Measurements from ENCODE around the gene BANF2.

The BANF2 gene

DNA sequence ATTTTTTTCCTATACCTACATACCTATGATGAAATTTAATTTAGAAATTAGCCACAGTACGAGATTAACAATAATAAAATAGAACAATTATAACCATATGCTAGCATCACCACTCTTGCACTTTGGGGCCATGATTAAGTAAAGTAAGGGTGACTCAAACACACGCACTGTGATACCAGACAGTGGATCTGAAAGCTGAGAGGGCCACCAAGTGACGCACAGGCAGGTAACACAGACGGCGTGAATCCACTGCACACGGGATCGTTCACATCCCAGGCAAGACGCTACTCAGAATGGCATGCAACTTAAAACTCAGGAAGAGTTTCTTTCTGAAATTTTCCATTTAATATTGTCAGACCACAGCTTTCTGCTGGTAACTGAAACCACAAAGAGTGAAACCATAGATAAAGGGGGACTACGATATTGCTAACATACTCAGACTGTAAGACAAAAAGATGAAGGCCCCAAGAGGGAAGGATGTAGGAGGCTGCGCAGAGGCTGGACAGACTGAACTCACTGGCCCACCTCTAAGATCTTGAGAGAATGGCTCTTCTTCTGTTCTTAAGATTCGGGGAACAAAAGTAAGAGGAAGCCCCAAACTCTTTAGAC, 35.6 kb upstream of the BANF2 start:
- no peak for DNase-seq (ENCODE audit: low read depth)

DNA sequence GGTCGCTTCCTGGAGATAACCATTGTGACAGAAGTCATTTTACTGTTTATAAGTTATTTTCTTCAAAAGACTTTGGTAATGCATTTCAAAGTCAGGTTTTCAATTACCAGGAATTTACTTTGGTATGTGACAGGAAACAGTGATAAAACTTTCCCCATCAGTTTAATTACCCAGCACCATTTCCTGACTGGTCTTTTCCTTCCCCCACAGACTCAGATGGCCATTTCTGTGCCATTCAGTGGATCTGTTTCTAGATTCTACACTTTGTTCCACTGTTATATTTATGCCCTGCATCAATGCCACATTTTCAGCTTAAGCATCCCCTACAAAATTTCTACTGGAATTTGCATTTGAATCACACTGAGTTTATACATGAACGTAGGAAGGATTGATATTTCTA, 34.0 kb upstream of the BANF2 start:
- no peak for DNase-seq (ENCODE audit: low read depth)

DNA sequence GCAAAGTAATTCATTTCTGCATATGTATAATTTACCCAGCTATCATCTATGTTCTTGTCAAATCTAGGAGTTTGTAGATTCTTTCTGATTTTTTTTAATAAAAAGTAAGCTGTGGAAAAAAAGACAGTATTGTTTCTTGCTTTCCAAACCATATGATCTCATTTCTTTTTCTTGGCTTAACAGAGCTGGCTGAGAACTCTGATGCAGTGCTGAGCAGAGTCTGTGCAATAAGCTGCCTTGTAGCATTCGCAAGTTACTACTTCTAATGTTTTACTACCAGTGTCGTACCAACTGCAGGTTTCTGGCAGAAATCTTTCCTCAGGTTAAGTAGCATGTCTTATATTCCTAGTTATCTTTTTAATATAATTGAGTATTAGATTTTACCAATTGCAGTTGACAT, 33.3 kb upstream of the BANF2 start:
- DNase-seq (ENCODE audit: low read depth), result no peak

DNA sequence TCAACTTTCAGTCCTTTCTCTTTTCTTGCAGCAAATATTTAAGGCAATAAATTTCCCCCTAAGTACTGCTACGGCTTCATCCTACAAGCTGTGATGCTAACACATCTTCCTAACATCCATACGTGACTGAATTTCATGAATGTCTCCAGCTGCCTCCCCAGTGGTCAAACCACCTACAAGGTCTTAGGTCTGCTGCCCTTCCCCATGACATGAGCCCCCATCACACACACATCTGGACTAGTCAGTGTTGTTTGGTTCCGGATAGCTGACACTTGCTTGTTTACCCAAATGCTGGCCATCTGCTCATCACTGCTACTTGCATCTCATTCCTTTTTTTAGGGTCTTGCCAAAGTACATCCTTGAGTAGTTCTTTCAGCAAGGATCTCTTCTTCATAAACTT, 32.3 kb upstream of the BANF2 start:
- no peak for DNase-seq (ENCODE audit: low read depth)

GRCh38 chr20:17668432-17668831, 31.3 kb upstream of the BANF2 start:
- no peak for DNase-seq (ENCODE audit: low read depth)

GRCh38 chr20:17669306-17669931, 30.3 kb upstream of the BANF2 start:
- DNase-seq (ENCODE audit: low read depth), result no peak

DNA sequence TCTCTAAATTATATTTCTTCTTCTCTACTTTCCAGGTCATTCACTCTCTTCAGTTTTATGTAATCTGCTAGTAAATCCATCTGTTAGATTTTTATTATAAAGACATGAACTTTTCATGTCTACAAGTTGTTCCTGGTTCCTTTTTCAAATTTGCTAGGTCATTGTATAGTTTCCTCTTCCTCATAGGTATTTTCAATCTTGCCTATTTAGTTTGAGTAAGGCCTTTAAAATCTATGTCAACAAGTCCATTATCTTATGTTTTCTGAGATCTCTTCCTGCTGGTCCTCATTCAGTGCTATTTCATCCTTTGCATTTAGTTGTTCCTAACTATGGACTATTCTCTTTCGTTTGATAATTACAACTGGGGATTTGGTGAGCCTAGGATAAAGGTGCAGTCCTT, 28.8 kb upstream of the BANF2 start:
- no peak for DNase-seq (ENCODE audit: low read depth)

GRCh38 chr20:17671565-17671964, 28.2 kb upstream of the BANF2 start:
- DNase-seq (ENCODE audit: low read depth), result no peak

DNA sequence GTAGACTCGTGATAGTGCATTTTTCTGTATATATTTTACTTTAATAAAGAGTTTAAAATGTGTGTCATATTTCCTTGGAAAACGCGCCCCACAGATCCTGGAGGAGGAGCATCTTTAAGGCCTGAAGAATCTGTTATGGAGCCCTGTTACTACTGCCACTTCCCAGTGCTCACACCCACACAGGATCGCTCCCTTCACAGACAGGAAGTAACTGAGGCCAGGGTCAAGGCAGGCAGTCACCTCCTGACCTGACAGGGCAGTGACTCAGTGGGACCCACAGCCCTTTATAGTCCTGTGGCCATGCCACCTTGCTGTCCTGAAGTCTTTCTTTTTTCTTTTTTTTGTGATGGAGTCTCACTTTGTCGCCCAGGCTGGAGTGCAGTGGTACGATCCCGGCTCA, 26.7 kb upstream of the BANF2 start:
- DNase-seq (ENCODE audit: low read depth), result no peak

DNA sequence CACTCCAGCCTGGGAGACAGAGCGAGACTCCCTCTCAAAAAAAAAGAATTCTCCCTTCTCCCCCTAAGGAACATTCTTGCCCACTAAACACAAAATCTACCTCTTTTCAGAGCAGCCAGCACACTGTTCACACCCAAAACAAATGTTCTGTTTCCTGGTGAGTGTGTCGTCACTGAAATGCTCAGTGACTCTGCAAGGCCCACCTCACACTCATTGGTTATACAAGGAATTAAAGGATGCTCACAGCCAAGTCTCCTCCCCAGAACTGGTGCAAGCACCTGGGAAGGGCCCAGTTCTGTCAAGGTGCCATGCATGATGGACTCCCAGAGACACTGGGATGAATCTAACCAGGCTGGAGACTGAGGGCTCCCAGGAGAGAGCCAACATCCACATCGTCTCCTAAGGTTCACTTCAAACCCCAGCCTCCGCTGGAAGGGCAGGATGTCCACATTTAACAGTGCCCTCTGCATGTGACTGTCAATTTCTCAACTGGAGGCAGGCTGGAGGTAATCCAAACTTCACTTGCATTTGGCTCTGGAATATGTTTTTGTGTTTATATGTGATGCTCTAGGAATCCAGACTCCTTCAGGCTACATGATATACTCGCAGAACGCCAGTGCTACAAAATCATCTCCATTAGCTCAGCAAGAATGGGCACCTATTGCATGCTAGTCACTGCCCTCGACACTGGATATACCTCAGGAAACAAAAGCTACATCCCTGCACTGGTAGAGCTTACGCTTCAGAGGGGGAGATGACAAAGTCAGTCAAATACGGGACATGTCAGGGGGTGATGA, 24.8 kb upstream of the BANF2 start:
- no peak for DNase-seq (ENCODE audit: low read depth)

GRCh38 chr20:17675519-17676377, 24.0 kb upstream of the BANF2 start:
- no peak for DNase-seq (ENCODE audit: low read depth)

DNA sequence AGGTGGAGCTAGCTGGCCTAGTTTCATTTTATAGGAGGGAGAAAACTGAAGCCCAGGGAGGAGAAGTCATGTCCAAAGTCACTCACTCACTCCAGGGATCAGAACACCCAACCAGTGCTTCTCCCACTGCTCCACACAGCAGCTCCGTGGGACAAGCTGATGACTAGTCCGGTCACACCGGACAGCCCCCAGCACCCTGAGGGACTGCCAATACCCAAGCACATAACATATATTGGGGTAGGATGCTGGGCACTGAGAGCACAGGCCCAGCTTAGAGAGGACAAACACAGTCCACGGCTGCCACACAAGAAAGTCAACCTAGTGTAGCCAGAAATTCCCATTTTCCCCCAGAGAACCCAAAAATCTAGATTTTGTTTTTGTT, 23.4 kb upstream of the BANF2 start:
- DNase-seq (ENCODE audit: low read depth), result no peak

DNA sequence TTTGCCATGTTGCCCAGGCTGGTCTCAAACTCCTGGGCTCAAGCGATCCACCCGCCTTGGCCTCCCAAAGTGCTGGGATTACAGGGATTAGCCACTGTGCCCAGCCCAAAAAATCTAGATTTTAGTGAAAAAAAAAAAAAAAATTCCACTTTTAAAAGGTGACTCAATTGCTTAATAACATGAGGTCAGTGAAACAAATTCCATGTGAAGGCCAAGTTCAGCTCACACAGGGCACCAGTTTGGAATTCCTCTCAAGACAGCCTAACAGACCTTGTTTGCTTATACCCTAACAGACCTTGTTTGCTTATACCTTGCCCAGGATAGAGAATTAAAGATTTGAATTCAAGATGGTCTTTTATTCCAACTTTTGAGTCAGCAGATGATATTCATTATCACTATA, 22.8 kb upstream of the BANF2 start:
- no peak for DNase-seq (ENCODE audit: low read depth)

DNA sequence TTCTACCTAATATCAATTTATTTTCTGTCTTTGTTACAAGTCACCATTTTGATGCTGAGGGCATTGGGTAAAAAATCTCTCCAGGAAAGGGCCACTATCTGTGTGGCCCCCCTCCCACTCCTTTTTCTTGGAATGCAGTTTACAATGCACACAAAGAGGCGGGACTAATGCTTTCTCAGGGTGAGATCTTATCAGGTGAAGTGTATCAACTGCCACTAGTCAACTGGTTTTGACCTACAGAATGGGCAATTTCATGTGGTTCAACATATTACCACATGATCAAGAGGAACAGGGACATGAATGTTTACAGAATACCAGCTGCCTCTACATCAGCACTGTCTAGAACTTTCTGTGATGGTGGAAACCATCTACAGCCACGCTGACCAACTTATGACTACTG, 21.5 kb upstream of the BANF2 start:
- DNase-seq (ENCODE audit: low read depth), result no peak

GRCh38 chr20:17678886-17679285, 20.9 kb upstream of the BANF2 start:
- DNase-seq (ENCODE audit: low read depth), result no peak

DNA sequence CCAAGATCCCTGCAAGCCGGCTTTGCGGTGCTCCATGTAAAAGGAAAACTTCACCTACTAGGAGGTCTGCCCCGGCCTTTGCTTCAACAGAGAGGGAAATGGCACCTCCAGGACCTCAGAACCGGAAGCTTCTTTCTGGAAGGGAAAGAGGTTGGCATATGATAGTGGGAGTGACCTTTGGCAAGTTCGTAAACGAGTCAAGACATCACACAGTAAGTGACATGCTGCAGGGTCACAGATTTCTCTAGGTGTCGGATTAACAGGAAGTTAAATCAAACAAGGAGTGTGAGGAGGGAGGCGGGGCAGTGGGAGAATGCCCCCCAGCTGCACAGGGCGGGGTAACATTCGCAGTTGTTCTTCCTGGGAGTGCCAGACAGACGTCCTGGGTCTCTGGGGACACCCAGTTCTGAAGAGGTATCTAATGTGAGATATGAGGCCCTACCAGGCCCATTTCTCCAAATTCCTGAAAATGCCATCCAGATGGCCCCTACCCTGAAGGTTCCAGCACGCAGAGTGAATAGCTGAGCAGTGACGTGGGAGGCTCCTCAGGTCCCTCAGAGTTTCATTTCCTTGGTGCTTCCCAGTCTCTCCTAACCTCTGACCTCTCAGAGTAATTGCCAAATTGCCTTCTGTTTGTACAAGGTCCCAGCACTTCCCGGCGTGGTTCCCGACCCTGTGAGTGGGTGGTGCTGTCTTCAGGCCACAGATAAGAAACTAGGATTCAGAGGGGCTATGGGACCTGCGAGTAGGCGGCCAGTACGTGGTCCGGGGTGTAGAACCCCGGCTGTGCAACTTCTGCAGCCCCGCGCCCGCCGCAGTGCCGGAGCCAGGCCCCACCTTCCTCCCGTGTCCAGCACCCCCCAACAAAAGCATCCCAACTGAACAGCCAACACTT, 19.6 kb upstream of the BANF2 start:
- DNase-seq (ENCODE audit: low read depth), result no peak

GRCh38 chr20:17680836-17681725, 18.7 kb upstream of the BANF2 start:
- peak; percentile 70 for DNase-seq (ENCODE audit: low read depth)

GRCh38 chr20:17681726-17682102, 18.1 kb upstream of the BANF2 start:
- DNase-seq (ENCODE audit: low read depth), result no peak

GRCh38 chr20:17682103-17682888, 17.5 kb upstream of the BANF2 start, which contains the start of gene RRBP1:
TSS of gene RRBP1 (minus strand) at chr20:17682242. CDS start at chr20:17660507, 21,735 bp downstream.
- DNase-seq (ENCODE audit: low read depth), result peak; percentile 92

DNA sequence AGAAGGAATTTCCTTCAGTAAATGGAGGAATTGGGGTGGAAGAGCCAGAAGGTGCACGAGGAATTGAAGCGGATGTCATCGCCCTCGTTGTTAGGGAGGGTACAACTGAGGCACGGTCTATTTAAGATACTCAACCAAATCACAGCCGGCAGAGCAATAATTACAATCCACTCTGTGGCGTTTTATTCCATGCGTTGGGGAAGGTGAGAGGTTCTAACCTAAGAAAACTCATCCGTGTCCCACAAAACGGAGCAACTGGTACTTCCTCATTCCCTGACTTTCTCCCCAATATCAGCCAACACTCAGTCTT, 16.9 kb upstream of the BANF2 start:
- no peak for DNase-seq (ENCODE audit: low read depth)
